Measurements from ENCODE around the gene GLB1L.

The GLB1L gene

DNA sequence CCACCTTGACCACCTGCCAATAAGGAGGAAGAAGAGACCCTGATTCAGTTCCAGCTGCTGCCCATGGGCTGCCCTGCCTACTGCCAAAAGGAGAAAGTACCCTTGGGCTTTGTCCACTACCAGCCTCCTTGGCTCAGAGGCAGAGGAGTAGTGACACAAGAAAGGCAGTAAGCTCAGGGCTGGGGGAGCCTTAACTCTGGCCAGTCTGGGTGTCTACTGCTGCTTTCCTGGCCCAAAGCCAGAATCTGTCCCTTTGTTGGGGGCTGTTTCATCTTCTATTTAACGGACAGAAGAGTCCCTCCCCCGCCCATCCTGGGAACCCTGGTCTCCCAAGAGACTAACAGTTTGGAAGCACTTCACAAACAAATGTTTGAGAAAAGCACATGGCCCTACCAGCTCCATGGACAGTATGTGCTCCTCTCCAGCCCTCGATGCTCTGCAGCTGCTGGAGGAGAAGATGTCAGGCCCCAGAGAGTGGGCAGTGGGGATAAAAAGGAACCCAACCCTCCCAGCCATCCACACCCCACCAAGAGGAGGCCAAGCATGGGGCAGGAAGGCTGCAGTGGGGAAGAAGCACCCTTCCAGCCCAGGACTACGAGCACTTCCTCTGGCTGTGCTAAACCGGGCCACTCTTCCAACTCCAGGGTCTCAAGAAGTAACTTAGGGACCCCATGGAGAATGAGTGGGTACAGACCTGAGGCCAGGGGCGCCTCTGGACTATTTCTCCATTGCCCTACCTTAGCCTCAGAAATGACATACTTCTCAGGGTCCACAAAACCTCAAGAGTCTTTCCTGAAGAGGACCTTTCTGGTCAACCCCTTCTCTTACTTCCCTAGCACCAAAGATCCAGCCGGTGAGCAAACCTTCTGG lies 17.0 kb downstream of the GLB1L start:
- no peak for DNase-seq (ENCODE audit: low read depth in 2 of 3, low spot score in 1 of 3)

DNA sequence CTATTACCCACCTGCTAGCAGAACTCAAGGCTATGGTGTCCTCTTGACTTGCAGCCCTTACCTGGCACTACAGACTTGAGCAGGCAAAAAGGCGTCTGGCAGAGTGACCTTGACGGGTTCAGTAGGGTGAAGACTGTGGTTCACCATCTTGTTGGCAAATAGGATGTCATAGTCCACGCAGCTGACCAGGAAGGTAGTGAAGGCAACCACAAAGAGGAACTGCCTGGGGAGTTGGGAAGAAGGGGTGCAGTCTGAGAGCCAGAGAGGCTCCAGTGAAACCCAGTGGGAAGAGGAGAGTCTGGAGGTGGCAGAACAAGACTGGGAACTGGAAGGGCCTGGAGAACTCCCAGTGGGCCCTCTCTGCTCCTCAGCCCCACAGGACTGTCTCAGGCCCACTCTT lies 19.9 kb downstream of the GLB1L start:
- DNase-seq (ENCODE audit: low read depth in 2 of 3, low spot score in 1 of 3), result no peak

DNA sequence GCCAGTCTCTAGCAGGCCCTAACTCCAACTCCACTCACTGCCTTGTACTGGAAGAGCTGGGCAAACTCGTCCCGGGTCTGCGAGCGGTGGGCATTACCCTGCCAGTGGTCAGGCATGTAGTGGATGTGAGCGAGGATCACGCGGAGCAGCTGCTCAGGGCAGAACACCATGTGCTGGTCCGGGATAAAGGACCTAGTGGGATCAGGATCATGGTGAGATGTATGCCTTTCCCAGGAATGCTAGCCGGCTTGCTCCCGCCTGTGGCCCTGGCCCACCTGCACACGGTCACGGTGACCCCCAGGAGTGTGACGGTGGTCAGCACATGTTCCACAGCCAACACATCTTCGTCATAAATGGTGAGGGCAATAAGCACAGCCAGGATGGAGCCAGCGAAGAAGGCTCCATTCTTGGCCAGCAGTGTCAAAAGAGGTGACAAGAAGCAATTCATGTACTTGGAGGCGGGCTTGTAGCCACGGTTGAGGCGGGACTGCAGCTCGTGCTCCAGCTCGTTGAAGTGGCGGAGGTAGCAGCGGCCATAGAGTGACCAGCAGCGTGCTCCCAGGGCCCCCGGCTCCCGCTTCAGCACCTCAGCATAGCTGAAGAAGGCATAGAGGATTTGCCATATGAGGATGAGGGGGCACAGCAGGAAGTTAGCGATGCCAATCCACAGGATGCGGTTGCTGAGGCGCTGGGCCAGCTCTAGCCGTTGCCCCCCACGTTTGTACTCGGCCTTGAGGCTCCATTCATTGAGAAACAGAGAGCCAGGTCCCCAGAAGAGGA lies 21.2 kb downstream of the GLB1L start:
- DNase-seq (ENCODE audit: low read depth in 2 of 3, low spot score in 1 of 3), result no peak

DNA sequence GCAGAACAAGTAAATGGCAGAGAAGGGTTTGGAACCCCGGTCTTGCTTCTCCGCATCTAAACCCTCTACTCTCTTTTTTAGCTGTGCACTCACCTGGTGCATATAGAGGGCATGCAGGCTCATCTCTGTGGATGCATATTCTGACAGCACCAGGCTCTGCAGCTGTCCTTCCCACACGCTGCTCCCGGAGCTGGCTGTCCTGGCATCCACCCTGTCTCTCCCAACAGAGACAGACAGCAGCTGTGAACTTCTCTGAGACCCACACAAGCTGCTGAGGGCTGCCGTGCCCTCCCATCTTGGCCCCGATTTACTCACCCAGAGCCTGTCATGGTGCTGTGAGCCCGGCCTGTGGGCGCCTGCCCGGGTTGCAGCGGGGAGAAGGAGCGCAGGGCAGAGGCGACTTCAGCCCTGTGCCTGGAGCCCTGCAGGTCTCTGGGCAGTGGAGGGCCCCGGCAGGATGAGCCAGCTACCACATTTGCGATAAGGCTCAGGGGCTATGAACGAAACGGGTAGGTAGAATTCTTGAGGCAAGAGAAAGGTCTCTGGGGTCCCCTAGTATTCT lies 23.2 kb downstream of the GLB1L start:
- no peak for DNase-seq (ENCODE audit: low read depth in 2 of 3, low spot score in 1 of 3)

DNA sequence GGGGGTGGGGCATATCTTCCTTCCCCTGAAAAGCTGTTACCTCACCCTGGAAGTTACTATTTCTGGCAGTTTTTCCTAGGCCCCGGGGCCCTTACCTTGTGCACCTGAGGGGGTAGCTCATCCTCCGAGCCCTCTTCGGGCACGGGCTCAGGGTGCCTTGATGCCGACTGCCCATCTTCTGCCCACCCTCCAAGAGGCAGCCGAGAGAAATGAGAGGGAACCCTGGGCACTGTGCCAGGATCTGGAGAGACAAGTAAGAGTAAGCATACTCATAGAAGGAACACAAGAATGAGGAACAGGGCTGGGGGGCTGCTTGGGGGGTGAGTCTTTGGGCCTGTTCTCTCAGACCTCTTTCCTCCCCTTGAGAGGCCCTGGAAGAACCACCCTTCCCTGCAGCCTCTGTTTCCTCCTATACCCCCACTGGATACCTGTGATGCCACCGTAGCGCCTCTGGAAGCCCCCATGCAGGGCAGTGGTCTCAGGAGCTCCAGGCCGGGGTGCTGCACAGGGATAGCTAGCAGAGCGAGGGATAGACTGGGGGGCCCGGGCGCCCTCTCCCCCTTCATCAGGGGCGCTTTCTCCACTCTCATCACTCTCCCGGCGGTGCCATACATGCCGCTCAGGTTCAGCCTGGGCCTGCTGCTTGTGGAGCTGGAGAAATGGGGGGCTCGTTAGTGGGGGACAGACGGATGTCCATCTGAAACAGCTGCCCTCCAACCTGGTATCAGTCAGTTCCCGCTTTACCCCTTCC lies 24.4 kb downstream of the GLB1L start:
- no peak for DNase-seq (ENCODE audit: low read depth in 2 of 3, low spot score in 1 of 3)

DNA sequence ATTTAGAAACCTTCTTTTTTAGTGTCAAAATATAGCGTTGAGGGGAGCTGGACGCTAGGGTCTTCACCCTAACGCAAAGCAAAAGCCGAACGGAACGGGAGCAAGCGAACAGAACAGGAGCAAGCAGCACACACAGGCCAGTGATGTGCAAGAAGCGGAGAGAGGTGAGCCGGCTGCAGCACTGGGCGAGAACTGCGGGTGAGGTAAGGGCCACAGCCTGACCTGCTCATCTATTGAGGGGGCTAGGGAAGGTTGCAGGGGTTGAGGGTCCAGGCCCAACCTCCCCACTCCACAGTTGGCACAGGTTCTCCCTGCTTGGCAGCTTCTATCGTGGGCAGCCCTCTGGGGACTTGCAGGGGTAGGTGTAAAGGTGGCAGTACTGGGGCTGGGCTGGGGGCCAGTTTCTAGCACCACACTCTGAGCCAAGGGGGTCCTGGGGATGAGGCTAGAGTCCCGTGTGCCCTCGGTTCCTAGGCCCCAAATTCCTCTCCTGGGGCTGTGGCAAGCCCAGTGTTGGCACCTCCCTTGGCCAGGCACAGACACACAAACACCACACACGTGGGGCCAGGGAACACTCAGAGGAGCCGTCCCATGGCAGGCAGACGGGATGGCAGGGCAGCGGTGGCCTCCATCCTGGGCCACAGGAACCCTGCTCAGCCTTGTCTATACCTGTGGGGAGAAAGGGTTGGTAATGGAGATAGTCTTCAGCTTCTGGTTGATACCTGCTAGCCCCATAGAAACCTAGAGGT lies 25.3 kb downstream of the GLB1L start:
- no peak for DNase-seq (ENCODE audit: low read depth in 2 of 3, low spot score in 1 of 3)

DNA sequence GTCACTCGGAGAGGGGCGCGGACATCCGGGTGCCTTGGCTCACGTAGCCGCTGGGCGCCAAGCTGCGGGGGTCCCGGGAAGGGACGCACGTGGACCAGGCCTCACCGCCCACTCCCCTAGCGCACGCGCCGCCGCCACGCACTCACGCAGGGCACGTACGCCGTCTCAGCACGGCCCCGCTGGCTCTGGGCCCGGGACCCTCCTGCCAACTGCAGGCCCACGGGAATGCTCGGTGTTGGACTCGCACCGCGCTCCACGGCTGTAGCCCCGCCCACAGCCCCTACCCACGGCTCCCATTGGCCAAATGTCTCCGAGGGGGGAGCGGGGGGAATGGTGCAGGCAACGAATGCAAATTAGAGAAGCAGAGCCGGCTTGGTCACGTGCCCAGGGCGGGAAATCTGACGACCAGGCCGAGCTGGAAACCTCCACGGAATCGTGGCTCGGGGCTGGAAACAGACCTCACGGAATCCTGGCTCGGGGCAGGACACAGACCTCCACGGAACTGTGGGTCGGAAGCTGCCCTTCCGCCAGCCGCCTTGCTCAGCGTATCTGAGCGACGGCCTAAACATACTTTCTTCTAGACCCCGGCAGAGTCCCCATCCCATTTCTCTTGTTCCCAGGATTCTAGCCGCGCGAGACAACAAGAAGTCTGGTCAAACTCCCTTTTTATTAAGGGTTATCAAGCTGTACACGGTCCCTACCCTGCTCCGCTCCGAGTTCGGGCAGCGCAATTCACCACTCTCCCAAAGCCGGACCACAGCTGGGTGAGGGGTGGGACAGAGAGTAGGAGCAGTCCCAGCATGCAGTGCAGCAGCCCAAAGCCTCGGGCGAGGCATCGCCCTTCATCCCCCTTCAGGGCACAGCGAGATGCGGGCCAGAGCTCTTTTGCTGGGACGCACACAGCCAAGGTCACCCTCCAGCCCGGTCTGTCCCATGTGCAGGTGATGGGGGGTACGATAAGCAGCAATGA lies 26.2 kb downstream of the GLB1L start, which contains the start of gene ABCB6:
ABCB6 (minus strand) TSS at position 227 of the 970 bp plus-strand sequence. CDS start 285 bp downstream, outside the sequence.
- peak; percentile 85 to 88 (median 85) for DNase-seq (ENCODE audit: low read depth in 2 of 3, low spot score in 1 of 3)

DNA sequence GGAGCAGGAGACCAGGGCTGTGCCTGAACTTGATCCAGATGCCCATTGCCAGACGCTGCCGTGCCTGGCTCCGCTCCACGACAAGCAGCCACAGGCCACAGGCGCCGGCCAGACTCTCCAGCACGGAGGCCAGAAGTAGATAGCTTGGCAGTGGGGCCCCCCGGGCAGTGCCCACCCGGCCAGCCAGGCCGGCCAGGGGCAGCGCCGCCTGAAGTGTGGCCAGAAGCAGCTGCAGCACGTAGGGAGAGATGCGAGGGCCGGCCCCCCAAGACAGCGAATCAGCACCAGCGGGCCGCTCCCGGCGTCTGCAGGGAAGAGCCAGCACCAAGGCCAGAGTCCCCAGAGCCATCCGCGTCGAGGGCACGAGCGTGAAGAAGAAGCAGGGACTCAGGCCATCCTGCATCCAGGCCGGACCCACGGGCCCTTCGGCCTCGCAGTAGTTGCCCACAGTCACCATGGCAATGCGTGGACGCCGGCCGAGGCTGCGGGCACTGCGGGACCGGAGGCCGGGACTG lies 27.0 kb downstream of the GLB1L start:
- DNase-seq (ENCODE audit: low read depth in 2 of 3, low spot score in 1 of 3), result peak in 1 of 3 donors; percentile 24

DNA sequence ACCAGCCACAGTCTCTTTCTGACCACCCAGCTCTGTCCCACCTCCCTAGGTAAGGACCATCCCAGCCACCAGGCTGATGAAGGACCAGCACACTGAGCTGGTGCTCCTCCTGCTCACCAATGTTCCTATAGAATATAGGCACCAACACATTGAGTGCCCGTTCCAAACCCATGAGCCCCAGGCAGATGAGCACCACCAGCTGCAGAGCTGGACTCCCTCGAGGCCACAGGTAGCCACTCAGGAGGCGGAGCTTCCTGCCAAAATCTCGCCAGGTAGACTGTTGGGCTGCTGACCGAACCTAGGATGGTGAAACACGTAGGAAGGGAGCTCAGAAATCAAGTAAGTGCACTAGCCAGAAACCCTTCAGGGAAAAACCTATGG lies 28.7 kb downstream of the GLB1L start:
- DNase-seq (ENCODE audit: low read depth in 2 of 3, low spot score in 1 of 3), result no peak

DNA sequence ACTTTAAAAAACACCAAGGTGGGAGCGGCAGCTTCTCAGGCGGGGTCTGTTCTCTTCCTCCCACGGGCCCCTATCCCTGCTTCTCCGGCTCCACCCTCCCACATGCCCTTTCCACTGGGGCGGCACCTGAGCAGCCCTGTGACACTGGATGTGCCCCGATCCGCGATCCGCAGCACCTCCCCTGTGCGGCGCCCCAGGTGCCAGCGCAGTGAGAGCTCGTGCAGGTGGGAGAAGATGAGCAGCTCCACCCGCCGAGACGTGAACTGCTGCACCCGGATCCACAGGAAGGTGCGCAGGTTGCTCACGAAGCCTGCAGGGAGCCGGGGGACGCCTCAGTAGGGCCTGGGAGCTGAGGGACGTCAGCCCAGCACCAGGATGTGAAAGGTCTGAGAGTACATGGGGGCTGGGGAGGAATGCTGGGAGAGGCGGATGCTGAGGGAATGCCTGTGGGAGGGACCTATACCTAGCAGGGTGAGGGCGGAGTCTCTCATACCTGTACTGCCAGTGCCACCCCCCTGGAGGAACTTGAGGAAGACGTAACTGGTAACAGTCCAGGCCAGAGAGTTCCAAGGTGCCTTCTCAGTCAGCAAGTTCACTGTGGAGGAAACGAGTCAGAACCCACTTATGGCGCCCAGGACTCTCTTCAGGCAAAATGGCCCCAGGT lies 29.2 kb downstream of the GLB1L start:
- no peak for DNase-seq (ENCODE audit: low read depth in 2 of 3, low spot score in 1 of 3)

DNA sequence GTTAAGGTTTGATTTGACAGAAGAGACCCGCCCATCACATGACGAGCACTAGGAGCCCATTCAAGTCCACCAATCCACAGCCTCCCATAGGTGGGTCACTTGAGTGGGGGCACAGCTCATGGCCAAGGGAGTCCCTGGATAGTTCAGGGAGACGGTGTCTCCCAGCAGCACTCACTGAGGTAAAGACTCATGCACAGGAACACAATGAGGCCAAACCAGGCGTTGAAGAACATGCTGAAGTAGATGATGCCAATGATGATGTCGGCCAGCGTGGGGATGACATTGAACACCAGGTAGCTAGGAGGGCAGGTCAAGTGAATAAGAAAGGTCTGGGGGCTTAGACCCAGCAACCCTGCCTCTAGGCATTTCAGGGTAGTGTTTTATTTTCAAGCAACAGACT lies 30.5 kb downstream of the GLB1L start:
- no peak for DNase-seq (ENCODE audit: low read depth in 2 of 3, low spot score in 1 of 3)

DNA sequence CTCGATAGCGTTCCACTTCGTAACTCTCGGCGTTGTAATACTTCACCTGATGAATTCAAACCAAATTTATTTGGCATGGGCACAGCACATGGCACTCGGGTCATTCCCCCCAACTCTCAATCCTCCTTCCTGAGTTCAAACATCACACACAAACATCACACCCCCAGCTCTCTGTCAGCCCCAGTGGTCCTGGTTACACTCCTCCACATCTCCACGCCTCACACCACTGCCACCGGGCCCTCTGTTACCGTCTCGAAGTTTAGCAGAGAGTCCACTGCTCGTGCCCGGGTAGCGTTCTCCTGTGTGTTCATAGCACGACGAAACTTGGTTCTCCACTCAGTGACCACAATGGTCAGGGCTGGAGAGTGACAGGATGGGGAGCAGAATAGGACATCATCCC lies 31.1 kb downstream of the GLB1L start:
- no peak for DNase-seq (ENCODE audit: low read depth in 2 of 3, low spot score in 1 of 3)

DNA sequence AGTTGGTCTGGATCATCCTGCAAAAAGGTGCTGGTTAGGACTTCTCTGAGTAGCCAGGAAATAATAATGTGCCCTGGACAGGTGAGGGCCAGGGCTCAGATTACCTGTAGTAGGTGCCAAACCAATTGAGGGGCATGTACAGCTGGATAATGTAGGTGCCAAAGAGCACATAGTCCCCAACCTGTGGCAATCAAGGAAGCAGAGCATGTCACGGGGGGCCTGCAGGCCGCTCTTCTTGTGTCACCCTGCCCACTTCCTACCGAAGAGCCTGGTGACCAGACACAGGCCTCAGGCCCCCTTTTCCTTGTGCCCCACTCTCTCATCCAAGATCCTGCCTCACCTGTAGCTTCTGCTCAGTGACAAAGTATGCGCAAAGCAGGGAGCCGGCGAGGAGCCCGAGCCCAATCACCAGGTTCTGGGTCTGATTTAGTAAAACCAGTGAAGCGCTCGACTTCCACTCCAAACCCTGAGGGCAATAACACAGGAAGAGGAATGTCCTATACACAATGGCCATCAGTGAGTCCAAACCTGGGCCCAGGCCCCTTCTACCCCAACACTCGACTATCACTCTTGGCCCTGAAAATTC lies 31.7 kb downstream of the GLB1L start:
- no peak for DNase-seq (ENCODE audit: low read depth in 2 of 3, low spot score in 1 of 3)

DNA sequence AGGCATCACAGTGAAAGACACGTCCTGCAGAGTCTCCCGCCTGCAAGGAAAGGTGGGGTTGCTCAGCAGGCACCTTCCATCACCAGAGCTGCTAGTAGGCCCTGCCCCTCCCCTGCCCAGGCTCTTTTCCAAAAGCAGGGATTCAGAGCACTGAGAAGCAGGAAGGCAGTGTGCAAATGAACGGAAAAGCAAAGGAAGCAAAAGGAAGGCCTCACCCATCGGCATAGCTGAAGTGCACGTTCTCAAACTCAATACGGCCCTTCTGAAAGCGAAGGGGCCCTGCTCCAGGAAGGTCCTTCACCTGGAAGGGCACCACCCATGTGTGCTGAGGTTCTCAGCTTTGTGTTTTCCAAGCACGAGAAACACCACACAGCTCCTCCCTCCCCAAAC lies 32.2 kb downstream of the GLB1L start:
- DNase-seq (ENCODE audit: low read depth in 2 of 3, low spot score in 1 of 3), result no peak

DNA sequence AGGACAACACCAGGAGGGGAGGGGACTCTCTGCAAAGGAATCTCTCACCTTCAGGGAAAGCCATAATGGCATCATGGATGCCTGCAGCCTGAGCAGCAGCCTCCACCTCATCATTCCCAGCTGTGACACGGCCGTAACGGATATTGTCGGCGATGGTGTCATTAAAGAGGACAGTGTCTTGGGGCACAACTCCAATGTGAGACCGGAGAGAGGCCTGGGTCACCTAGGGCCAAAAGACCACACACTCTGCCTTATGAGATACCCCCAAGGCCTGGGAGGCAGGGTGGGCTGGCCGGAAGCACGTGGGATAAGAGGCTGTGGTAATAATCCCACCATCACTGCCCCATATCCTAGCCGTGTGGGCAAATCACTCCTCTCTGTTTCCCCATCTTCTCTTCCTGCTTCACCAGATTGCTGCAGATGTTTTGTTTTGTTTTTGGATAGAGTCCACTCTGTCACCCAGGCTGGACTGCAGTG lies 34.3 kb downstream of the GLB1L start:
- DNase-seq (ENCODE audit: low read depth in 2 of 3, low spot score in 1 of 3), result no peak

DNA sequence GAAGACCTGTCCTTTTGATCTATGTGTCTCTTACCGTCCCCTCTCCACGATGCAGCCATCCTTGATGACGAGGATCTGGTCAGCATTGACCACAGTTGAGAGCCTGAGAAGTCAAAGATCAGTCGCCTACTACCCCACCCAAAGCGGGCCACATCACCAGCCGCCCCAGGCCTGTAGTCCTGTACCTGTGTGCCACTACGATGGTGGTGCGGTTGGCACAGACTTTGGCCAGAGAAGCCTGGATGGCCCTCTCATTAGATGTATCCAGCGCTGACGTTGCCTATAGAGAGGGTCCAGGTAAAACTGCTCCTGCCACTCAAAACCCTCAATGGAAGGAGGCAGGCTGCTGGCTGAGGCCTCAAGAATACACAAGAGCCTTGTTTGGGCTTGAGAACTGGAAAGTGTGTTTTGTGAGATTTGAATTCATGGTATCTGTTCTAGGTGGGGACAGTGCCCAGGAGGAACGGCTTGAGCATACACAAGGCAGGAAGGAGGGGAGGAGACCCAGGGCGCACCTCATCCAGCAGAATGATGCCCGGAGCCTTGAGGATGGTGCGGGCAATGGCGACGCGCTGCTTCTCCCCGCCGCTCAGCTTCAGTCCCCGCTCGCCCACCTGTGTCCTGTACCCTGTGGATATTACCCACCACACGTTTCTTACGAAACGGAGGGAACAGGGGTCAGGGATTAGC lies 34.9 kb downstream of the GLB1L start:
- DNase-seq (ENCODE audit: low read depth in 2 of 3, low spot score in 1 of 3), result no peak

Measured in stimulated activated CD4-positive, alpha-beta T cell treated with anti-CD3 and anti-CD28 coated beads, Interleukin-12 subunit alpha, Interleukin-12 subunit beta, amount 100 ng/mL, for 48 hours (primary cell).